ENCODE measurements around the gene SELENOI.

DNA sequence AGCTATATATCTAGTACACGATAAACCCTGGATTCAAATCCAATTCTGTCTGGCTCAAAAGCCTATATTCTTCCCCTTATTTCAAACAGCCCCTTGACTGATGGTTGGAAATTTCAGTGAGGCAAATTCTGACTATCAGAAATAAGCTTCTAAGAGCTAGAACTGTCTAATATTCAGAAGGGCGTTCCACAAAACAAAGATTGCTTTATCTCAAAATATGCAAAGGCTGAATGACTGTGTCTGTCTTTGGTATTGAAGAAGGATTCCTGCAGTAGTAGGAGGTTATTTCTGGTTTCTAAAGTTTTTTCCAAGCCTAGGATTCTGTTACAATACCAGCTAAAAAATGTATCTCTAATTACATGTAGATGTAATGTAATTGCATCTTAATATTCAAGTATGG is 86.9 kb downstream of the SELENOI start:
- TF ChIP-seq, protein P1, sequence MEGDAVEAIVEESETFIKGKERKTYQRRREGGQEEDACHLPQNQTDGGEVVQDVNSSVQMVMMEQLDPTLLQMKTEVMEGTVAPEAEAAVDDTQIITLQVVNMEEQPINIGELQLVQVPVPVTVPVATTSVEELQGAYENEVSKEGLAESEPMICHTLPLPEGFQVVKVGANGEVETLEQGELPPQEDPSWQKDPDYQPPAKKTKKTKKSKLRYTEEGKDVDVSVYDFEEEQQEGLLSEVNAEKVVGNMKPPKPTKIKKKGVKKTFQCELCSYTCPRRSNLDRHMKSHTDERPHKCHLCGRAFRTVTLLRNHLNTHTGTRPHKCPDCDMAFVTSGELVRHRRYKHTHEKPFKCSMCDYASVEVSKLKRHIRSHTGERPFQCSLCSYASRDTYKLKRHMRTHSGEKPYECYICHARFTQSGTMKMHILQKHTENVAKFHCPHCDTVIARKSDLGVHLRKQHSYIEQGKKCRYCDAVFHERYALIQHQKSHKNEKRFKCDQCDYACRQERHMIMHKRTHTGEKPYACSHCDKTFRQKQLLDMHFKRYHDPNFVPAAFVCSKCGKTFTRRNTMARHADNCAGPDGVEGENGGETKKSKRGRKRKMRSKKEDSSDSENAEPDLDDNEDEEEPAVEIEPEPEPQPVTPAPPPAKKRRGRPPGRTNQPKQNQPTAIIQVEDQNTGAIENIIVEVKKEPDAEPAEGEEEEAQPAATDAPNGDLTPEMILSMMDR (optimal IDR thresholded peaks at IDR 0.05 in 1 of 3, IDR thresholded peaks at IDR 0.05 in 1 of 3, conservative IDR thresholded peaks at IDR 0.05 in 1 of 3; ENCODE audit: extremely low read depth in 1 of 3, insufficient read depth in 2 of 3, low read length in 3 of 3): no peak
- TF ChIP-seq EZH2 (IDR thresholded peaks at IDR 0.05; ENCODE audit: low read length): no peak

Measured in keratinocyte (primary cell).